ENCODE results near the gene TNNI2. TPM values are rescaled to one million over a fixed set of nuclear protein-coding genes. Genes with fewer than 3 reads are reported as not detected.

Gene TNNI2
- total and polyA plus RNA-seq, 2 donors (not counting 1 experiment from before 2014, with no cell fraction given) = not detected

DNA sequence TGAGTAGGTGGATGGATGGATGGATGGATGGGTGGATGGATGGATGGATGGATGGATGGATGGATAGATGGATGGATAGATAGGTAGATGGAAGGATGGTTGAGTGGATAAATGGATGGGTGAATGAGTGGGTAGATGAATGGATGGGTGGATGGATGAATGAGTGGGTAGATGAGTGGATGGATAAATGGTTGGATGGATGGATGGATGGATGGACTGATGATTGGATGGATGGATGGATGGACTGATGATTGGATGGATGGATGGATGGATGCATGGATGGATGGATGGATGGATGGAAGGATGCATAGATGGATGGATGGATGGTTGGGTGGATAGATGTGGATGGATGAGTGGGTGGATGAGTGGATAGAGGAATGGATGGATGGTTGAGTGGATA lies 17.2 kb upstream of the TNNI2 start:
- no peaks in the 10 kb centered on the region for H3K36me3 ChIP-seq (ENCODE audit: control insufficient read depth, insufficient read depth, low read length)
- no peak overlapping the region for H3K4me3 ChIP-seq (replicated peaks in 1 of 4; ENCODE audit: control extremely low read depth in 1 of 4, insufficient read depth in 1 of 4, low read depth in 3 of 4, low read length in 4 of 4)
- DNase-seq (ENCODE audit: low read depth in 2 of 2) = no peak
- H4K20me1 ChIP-seq (ENCODE audit: control insufficient read depth, extremely low read depth, insufficient read depth, low read length) = no peaks in the 10 kb centered on the region
- no peak overlapping the region for H2AFZ ChIP-seq (ENCODE audit: low read length)
- no peaks in the 10 kb centered on the region for H3K9me3 ChIP-seq (ENCODE audit: control insufficient read depth, insufficient read depth, low read depth, low read length)
- H3K79me2 ChIP-seq (ENCODE audit: control insufficient read depth, insufficient read depth, low read length) = no peaks in the 10 kb centered on the region
- no peak for TF ChIP-seq EZH2 (IDR thresholded peaks at IDR 0.05; ENCODE audit: low read length, missing control alignments)
- TF ChIP-seq, protein P1, sequence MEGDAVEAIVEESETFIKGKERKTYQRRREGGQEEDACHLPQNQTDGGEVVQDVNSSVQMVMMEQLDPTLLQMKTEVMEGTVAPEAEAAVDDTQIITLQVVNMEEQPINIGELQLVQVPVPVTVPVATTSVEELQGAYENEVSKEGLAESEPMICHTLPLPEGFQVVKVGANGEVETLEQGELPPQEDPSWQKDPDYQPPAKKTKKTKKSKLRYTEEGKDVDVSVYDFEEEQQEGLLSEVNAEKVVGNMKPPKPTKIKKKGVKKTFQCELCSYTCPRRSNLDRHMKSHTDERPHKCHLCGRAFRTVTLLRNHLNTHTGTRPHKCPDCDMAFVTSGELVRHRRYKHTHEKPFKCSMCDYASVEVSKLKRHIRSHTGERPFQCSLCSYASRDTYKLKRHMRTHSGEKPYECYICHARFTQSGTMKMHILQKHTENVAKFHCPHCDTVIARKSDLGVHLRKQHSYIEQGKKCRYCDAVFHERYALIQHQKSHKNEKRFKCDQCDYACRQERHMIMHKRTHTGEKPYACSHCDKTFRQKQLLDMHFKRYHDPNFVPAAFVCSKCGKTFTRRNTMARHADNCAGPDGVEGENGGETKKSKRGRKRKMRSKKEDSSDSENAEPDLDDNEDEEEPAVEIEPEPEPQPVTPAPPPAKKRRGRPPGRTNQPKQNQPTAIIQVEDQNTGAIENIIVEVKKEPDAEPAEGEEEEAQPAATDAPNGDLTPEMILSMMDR (conservative IDR thresholded peaks at IDR 0.05 in 1 of 2, IDR thresholded peaks at IDR 0.05 in 1 of 2; ENCODE audit: low read depth in 1 of 2, low read length in 2 of 2) = no peak
- H3K4me1 ChIP-seq (ENCODE audit: control insufficient read depth, extremely low read depth, insufficient read depth, low read length) = peaks cover 1% of the 10 kb centered on the region
- H3K9ac ChIP-seq (ENCODE audit: insufficient read depth, low read length) = no peak overlapping the region
- no peak overlapping the region for H3K4me2 ChIP-seq (ENCODE audit: extremely low read depth, insufficient read depth, low read length)
- H3K27ac ChIP-seq (ENCODE audit: insufficient read depth, low read length) = no peak overlapping the region
- H3K27me3 ChIP-seq (ENCODE audit: control insufficient read depth, insufficient read depth, low read length) = no peaks in the 10 kb centered on the region

DNA sequence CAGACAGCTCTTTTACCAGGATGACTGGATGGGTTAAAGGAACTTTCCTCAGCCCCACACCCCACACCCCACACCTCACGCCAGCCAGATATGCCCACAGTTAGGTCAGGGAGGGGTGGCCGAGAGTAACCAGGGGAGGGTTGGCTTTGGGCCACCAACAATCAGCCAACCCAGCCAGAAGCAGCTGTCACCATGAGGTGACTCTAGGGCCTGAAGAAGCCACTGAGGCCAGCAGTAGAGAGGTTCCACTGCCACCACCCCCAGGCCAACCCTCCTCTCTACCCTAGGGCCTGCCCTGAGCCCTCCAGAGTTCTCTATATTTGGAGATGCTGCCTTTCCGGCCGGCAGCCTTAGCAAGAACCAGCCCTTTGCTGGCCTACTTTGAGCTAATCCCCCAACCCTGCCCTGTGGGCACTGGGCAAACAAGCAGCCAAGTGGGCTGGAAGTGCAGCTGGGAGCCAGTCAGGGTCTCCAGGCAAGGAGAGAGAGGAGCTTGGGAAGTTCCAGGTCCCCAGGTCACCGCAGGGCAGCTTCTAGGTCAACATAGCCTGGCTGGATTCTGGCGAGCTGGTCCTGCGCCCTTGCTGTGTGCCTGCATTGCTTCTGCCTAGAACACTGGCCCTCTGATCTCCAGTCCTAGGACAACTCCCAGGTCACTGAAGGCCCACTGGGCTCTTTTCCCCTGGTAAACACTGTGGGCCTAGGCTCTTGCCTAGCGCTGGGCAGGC lies 16.0 kb upstream of the TNNI2 start:
- no peaks in the 10 kb centered on the region for H3K36me3 ChIP-seq (ENCODE audit: control insufficient read depth, insufficient read depth, low read length)
- no peak overlapping the region for H3K4me2 ChIP-seq (ENCODE audit: extremely low read depth, insufficient read depth, low read length)
- H3K27ac ChIP-seq (ENCODE audit: insufficient read depth, low read length) = no peak overlapping the region
- TF ChIP-seq EZH2 (IDR thresholded peaks at IDR 0.05; ENCODE audit: low read length, missing control alignments) = no peak
- TF ChIP-seq, protein P1 (conservative IDR thresholded peaks at IDR 0.05 in 1 of 2, IDR thresholded peaks at IDR 0.05 in 1 of 2; ENCODE audit: low read depth in 1 of 2, low read length in 2 of 2) = no peak
- no peak for DNase-seq (ENCODE audit: low read depth in 2 of 2)
- peaks cover 8% of the 10 kb centered on the region for H3K4me1 ChIP-seq (ENCODE audit: control insufficient read depth, extremely low read depth, insufficient read depth, low read length)
- H3K27me3 ChIP-seq (ENCODE audit: control insufficient read depth, insufficient read depth, low read length) = no peaks in the 10 kb centered on the region
- no peak overlapping the region for H3K9ac ChIP-seq (ENCODE audit: insufficient read depth, low read length)
- H3K4me3 ChIP-seq (replicated peaks in 1 of 4; ENCODE audit: control extremely low read depth in 1 of 4, insufficient read depth in 1 of 4, low read depth in 3 of 4, low read length in 4 of 4) = no peak overlapping the region
- H4K20me1 ChIP-seq (ENCODE audit: control insufficient read depth, extremely low read depth, insufficient read depth, low read length) = no peaks in the 10 kb centered on the region
- no peak overlapping the region for H2AFZ ChIP-seq (ENCODE audit: low read length)
- H3K9me3 ChIP-seq (ENCODE audit: control insufficient read depth, insufficient read depth, low read depth, low read length) = no peaks in the 10 kb centered on the region
- no peaks in the 10 kb centered on the region for H3K79me2 ChIP-seq (ENCODE audit: control insufficient read depth, insufficient read depth, low read length)

DNA sequence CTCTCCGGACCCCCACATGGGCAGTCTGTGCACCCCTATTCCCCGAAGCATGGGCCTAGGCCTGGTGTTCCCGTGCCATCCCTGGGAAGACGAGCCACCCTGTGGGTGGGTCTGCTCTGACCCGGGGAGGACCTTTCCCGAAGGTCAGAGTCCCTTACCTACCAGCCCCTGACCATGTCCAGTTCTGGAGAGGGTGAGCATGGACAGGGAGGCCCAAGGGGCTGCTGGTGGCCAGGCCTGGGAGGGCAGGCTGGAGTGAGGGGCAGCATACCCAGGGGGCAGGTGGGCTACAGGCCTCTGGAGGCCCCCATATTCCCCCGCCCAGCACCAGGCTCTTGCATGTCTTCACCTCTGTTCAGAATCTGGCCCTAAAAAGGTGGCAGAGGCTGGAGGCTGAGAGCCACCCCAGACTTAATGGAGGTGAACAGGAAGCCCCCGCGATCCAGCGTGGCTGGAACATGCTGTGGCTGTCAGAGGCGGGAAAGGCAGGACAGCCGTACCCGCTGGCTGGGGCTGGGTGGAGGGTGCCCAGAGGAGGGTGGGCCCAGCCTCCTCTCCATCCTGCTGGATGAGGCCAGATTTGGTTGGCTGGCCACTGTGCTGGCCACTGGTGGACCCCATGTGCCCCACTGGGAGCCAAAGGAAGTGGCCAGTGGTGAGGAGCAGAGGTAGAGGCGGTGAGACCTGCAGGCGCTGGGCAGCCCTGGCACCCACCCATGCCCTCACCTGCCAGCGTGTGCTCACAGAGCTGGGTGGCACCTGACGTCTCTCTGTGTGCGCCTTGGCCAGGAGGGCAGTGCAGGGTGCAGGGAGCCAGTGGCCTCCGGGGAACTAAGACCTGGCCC lies 15.2 kb upstream of the TNNI2 start:
- Histone ChIP-seq H3K4me1 (ENCODE audit: control insufficient read depth, extremely low read depth, insufficient read depth, low read length) (peaks cover 8% of the 10 kb centered on the region), H3K27ac (ENCODE audit: insufficient read depth, low read length) (no peak overlapping the region), H3K9ac (ENCODE audit: insufficient read depth, low read length) (no peak overlapping the region), H3K9me3 (ENCODE audit: control insufficient read depth, insufficient read depth, low read depth, low read length) (no peaks in the 10 kb centered on the region), H3K4me3 (replicated peaks in 1 of 4; ENCODE audit: control extremely low read depth in 1 of 4, insufficient read depth in 1 of 4, low read depth in 3 of 4, low read length in 4 of 4) (no peak overlapping the region), H3K79me2 (ENCODE audit: control insufficient read depth, insufficient read depth, low read length) (no peaks in the 10 kb centered on the region), H3K4me2 (ENCODE audit: extremely low read depth, insufficient read depth, low read length) (no peak overlapping the region), H4K20me1 (ENCODE audit: control insufficient read depth, extremely low read depth, insufficient read depth, low read length) (no peaks in the 10 kb centered on the region), H2AFZ (ENCODE audit: low read length) (no peak overlapping the region), H3K27me3 (ENCODE audit: control insufficient read depth, insufficient read depth, low read length) (peaks cover 2% of the 10 kb centered on the region), H3K36me3 (ENCODE audit: control insufficient read depth, insufficient read depth, low read length) (no peaks in the 10 kb centered on the region)
- DNase-seq (ENCODE audit: low read depth in 2 of 2) = no peak
- no peak for TF ChIP-seq EZH2 (IDR thresholded peaks at IDR 0.05; ENCODE audit: low read length, missing control alignments)
- TF ChIP-seq, protein P1 (conservative IDR thresholded peaks at IDR 0.05 in 1 of 2, IDR thresholded peaks at IDR 0.05 in 1 of 2; ENCODE audit: low read depth in 1 of 2, low read length in 2 of 2) = no peak
